Activated CD8-positive, alpha-beta memory T cell treated with anti-CD3 and anti-CD28 coated beads for 24 hours (primary cell): ENCODE measurements around the gene GLB1L3.

Experiments used
- DNase-seq: peaks from one replicate; pipeline ENCODE4 v3.0.0-alpha.2; 2020

Gene GLB1L3

DNA sequence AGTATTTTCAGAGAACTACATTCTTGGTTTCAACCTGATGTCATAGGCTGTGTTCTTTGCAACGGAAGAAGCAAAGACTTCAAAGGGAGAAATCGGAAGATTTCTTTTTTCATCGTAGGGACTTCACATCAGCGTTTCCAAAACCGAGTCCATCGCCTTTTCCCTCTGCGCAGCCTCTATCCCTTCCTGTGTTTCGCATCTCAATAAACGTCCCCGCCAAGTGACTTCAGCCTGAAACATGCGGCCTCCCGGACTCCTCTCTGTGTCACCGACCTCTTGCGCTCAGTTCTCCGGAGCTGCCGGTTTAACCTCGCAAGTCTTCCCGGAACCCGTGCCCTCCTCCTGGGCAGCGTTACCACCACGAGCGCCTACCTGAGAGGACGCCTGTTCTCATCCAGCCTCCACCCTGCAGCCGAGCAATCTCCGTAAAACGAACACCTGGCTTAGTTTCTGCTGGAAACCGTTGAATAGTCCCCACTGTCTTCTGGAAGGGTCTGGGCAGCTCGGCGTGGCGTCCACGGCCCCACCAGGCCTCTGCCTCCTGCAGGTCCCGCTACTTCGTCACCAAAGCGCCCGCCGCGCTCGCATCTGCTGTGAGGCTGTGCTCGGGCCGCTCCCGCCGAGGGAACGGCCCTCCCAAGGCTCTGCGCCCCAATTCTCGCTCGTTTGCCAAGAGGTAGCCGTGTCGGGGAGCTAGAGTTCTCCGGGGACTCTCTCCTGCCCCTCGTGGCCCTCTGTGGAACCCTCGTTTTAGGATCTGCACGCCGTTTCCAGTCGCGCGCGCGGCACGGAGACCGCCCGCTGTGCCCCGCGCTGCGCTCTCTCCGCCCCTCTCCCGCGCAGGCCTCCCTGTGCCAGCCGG lies at the start of gene GLB1L3:
TSS of gene GLB1L3 (plus strand) at position 846 of the 862 bp plus-strand sequence. CDS start 362 bp downstream, outside the sequence.
- DNase-seq = peak; percentile 89

DNA sequence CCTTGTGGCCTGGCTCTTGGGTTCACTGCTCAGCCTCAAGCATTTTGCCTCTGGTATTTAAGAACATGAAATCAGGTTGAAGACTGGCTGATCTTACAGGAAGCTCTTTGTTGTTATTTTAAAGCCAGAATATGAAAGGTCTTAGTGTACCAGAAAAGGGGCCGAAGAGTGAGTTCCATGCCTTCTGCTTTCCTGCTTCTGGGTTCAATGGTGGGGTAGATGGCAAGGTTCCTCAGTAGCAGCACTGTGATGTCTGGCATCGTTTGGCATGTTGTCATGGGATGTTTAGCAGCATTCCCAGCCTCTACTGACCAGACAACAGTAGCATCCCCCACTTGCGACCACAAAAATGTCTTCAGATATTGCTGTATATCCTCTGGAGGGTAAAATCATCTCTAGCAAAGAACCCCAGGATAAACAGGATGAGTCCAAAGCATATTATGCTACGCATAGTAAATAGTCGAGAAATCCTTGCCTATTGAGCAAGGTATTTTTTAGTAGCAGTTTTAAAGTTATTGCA lies 49.3 kb upstream of the GLB1L3 start:
- DNase-seq = no peak

GRCh38 chr11:134228625-134229024 lies 47.6 kb upstream of the GLB1L3 start:
- DNase-seq = no peak

DNA sequence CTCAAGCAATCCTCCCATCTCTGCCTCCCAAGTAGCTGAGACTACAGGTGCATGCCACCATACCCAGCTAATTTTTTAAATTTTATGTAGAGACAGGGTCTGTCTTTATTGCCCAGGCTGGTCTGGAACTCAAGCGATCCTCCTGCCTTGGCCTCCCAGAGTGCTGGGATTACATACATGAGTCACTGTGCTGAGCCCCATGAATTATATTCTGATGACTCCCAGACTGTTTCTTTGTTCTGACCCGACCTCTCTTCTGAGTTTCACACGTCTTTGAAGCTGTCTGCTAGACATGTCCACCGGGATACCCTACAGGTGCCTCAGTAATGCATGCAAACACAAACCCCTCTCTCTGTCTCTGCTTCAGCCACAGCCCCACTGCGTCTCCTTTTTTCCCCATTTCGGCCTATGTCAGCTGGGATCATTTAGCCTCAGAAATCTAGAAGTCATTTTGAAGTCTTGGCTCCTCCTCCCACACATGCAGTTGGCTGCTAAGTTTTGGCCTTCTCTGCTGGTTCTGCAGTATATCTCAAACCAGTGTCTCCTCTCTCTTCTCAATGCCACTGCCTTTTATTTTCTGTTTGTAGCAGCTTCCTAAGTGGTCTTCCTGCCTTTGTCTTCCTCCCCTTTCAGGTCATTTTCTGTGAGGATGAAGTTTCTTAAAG lies 46.9 kb upstream of the GLB1L3 start:
- DNase-seq = no peak

DNA sequence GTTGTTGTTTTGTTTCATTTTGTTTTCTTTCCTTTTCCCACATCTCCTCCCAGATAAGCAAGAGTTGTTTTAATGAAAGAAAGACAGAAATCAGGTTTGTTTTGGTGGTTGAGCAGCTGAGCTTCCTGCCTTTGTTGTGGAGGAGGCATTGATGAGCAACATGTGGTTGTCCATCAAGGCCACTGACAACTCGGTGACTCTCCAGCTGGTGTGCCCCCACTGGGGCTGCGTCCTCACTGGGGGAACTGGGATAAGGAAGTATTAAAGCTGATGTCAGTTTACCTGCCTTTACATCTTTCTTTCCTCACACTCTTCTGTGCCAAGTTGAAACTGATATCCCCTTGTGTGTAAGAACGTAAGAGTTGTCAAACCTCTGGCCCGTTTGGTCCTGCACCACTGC lies 45.8 kb upstream of the GLB1L3 start:
- no peak for DNase-seq

GRCh38 chr11:134231958-134232659 lies 44.1 kb upstream of the GLB1L3 start:
- no peak for DNase-seq

DNA sequence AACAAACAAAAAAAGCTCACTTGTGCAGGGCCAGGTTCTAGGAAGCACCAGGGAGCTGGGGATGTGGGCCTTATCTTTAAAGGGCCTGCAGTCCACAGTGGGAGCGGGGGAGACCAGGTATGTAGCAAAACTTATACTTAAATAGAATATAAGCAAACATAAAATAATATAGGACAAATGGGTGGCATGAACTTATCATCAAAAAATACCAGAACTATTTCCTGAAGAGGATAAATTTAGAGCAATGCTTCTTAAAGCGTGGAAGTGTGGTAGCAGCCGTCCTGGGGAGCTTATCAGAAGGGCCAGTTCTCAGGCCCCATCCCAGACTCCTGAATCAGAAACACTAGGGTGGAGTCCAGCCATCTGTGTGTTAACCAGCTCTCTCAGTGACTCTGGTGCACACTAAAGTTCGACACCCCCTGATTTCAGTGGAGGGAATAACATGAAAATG lies 42.4 kb upstream of the GLB1L3 start:
- no peak for DNase-seq

GRCh38 chr11:134235399-134235798 lies 40.8 kb upstream of the GLB1L3 start:
- DNase-seq = no peak

GRCh38 chr11:134236834-134237556 lies 39.2 kb upstream of the GLB1L3 start:
- no peak for DNase-seq

DNA sequence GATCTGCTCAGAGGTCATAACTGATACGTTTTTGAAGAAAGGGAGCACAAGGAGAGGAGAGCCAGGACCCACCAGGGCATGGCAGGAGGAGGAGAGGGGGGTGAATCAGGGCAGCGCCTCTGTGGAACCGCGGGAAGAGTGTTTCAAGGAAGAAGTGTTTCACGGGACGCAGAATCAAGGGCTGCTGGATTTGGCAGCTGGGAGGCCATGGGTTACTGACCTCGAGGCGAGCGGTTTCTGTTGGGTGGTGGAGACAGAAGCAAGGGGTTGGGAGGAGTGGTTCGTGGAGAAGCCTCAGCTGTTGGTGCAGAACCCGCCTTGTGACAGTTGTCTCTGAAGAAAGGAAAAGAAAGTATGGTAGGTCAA lies 38.6 kb upstream of the GLB1L3 start:
- DNase-seq = no peak

DNA sequence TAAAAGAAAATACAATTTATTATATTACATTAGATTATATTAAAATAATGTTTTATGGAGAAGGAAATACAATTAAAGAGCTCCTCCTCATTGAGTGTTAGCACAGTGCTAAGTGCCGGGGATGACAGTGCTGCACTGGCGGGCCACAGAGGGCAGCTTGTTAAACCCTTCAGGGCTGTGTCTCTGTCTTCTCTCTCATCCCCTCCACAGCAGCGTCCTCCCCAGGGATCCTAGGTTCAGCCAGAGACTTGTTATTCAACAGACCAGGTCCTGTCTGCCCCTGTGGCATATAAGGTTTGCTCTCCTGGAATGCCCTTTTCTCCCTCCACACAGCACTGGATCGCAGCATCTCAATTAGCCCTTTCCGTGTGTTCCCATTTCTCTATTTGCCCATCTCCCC lies 37.2 kb upstream of the GLB1L3 start:
- DNase-seq = no peak

- no peak for DNase-seq
Measured at GRCh38 chr11:134240592-134240991, 35.6 kb upstream of the GLB1L3 start.

DNA sequence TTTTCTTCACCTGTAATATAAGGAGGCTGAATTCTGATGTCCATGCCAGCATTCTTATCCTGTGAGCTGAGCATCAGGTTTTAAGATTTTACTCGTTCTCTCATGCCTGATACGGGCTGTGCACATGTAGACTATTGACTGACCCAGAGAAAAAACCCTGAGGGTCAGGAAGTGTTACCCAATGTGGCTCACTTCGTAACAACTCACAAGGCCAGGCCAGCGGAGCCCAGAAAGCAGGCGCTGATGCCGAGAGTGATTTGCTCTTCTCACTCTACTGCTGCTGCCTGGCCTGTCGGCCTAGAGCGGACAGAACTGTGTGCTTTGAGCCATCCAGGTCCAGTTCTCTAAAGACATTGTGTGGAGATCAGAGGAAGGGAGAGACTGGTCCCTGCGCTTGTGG lies 33.8 kb upstream of the GLB1L3 start:
- no peak for DNase-seq

- DNase-seq = no peak
Measured at GRCh38 chr11:134243913-134244312, 32.3 kb upstream of the GLB1L3 start.

GRCh38 chr11:134244593-134244992 lies 31.6 kb upstream of the GLB1L3 start:
- no peak for DNase-seq

DNA sequence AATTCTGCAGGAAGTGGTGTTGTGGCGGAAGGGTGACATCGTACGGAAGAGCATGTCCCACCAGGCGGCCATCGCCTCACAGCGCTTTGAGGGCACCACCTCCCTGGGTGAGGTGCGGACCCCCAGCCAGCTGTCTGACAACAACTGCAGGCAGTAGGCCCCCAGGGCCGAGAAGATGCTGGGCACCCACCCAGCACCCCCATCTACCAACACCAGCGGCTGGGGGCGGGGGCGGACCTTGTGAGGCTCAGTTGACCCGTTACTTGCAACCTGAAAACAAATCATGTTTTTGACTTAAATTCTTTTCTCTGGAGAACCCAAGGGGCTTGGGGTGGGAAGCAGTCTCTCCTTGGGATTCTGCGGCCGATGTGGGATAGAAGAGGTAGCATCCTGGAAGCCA lies 30.7 kb upstream of the GLB1L3 start:
- DNase-seq = no peak

GRCh38 chr11:134246100-134246499 lies 30.1 kb upstream of the GLB1L3 start:
- no peak for DNase-seq

- DNase-seq = no peak
Measured at GRCh38 chr11:134246678-134247077, 29.5 kb upstream of the GLB1L3 start.

- no peak for DNase-seq
Measured at GRCh38 chr11:134248910-134249480, 27.2 kb upstream of the GLB1L3 start.

- no peak for DNase-seq
Measured at GRCh38 chr11:134250246-134250645, 25.9 kb upstream of the GLB1L3 start.

- DNase-seq = no peak
Measured at GRCh38 chr11:134250675-134251074, 25.5 kb upstream of the GLB1L3 start.
